CD14-positive monocyte (primary cell): ENCODE measurements around the gene TPD52L1. TPM values are rescaled to one million over a fixed set of nuclear protein-coding genes. Genes with fewer than 3 reads are reported as not detected.

Experiments used
- DNase-seq, 3 donors: peaks; one replicate each; pipeline ENCODE4 v3.0.0-alpha.2; 2011 to 2022
- H2AFZ ChIP-seq: 2 replicates; pipeline ENCODE4 v1.6.0; 2012; ENCODE audit warnings: mild to moderate bottlenecking, low read depth, low read length, inconsistent platforms; ENCODE audit not compliant: insufficient read depth, poor library complexity, severe bottlenecking
- H3K27ac ChIP-seq, 2 donors: 1 replicate in 1 of 2; 2 replicates in 1 of 2; pipeline ENCODE4 v1.5.1; 2012 to 2013; ENCODE audit warnings: low read length in 2 of 2, control low read depth in 1 of 2, inconsistent platforms in 1 of 2, low read depth in 1 of 2, mild to moderate bottlenecking in 1 of 2
- H3K27me3 ChIP-seq, 2 donors: one replicate each; pipeline versions ENCODE4 v1.6.0 to v1.6.1; 2011 to 2013; ENCODE audit warnings: low read length in 2 of 2; ENCODE audit not compliant: control insufficient read depth in 2 of 2, insufficient read depth in 2 of 2
- H3K36me3 ChIP-seq, 2 donors: replicated peaks in 1 of 2; 1 replicate in 1 of 2; 2 replicates in 1 of 2; pipeline versions ENCODE4 v1.5.1 to v1.6.1; 2012 to 2013; ENCODE audit warnings: low read length in 2 of 2, control low read depth in 1 of 2, inconsistent platforms in 1 of 2, mild to moderate bottlenecking in 1 of 2; ENCODE audit not compliant: insufficient read depth in 2 of 2, control insufficient read depth in 1 of 2
- H3K4me1 ChIP-seq, 2 donors: 1 replicate in 1 of 2; 2 replicates in 1 of 2; pipeline versions ENCODE4 v1.5.1 to v1.6.1; 2012 to 2013; ENCODE audit warnings: low read length in 2 of 2, control low read depth in 1 of 2, inconsistent platforms in 1 of 2, mild to moderate bottlenecking in 1 of 2, moderate library complexity in 1 of 2; ENCODE audit not compliant: insufficient read depth in 2 of 2, control insufficient read depth in 1 of 2
- H3K4me2 ChIP-seq: replicated peaks from 2 replicates; pipeline ENCODE3; 2012; ENCODE audit warnings: low read length, moderate library complexity, mild to moderate bottlenecking; ENCODE audit not compliant: poor library complexity, severe bottlenecking; ENCODE audit errors: extremely low read depth
- H3K4me3 ChIP-seq, 3 experiments: fragments of 200-600 bp in 1 of 3; sonication (generic) in 1 of 3; replicated peaks in 1 of 3; 1 replicate in 2 of 3; 2 replicates in 1 of 3; pipeline ENCODE4 v1.5.1; 2011 to 2013; ENCODE audit warnings: low read length in 3 of 3, mild to moderate bottlenecking in 3 of 3, control low read depth in 2 of 3, low read depth in 2 of 3, inconsistent platforms in 1 of 3, moderate library complexity in 1 of 3
- H3K79me2 ChIP-seq: 2 replicates; pipeline ENCODE4 v1.6.0; 2012; ENCODE audit warnings: mild to moderate bottlenecking, control low read depth, inconsistent platforms, low read length, moderate library complexity; ENCODE audit not compliant: insufficient read depth
- H3K9ac ChIP-seq: 2 replicates; pipeline ENCODE4 v1.6.0; 2017; ENCODE audit warnings: low read length, mild to moderate bottlenecking; ENCODE audit not compliant: insufficient read depth, poor library complexity, severe bottlenecking
- H3K9me3 ChIP-seq, 2 donors: replicated peaks in 1 of 2; 1 replicate in 1 of 2; 2 replicates in 1 of 2; pipeline versions ENCODE4 v1.5.1 to v1.6.1; 2012 to 2013; ENCODE audit warnings: low read length in 2 of 2, control low read depth in 1 of 2; ENCODE audit not compliant: control insufficient read depth in 1 of 2, insufficient read depth in 1 of 2
- H4K20me1 ChIP-seq: 2 replicates; pipeline ENCODE4 v1.6.0; 2012; ENCODE audit warnings: mild to moderate bottlenecking, low read length, control low read depth, moderate library complexity; ENCODE audit not compliant: insufficient read depth
- H3K27ac Mint-ChIP-seq, 7 donors: one replicate each; pipeline ENCODE4 v1.8.0; 2020; ENCODE audit warnings: mild to moderate bottlenecking in 7 of 7, mixed read lengths in 7 of 7, moderate library complexity in 6 of 7, inconsistent platforms in 2 of 7
- H3K27me3 Mint-ChIP-seq, 3 donors: one replicate each; pipeline ENCODE4 v1.8.0; 2021 to 2022; ENCODE audit warnings: low read depth in 3 of 3, mild to moderate bottlenecking in 3 of 3, mixed read lengths in 3 of 3, moderate library complexity in 3 of 3, inconsistent platforms in 1 of 3
- H3K36me3 Mint-ChIP-seq, 2 donors: one replicate each; pipeline ENCODE4 v1.8.0; 2020; ENCODE audit warnings: mixed read lengths in 2 of 2, inconsistent platforms in 1 of 2, mild to moderate bottlenecking in 1 of 2
- H3K4me1 Mint-ChIP-seq: one replicate; pipeline ENCODE4 v1.8.0; 2020; ENCODE audit warnings: mild to moderate bottlenecking, mixed read lengths
- H3K4me3 Mint-ChIP-seq, 2 donors: one replicate each; pipeline ENCODE4 v1.8.0; 2020; ENCODE audit warnings: mild to moderate bottlenecking in 2 of 2, mixed read lengths in 2 of 2, moderate library complexity in 1 of 2
- H3K9me3 Mint-ChIP-seq, 7 donors: one replicate each; pipeline ENCODE4 v1.8.0; 2020 to 2022; ENCODE audit warnings: mixed read lengths in 7 of 7, mild to moderate bottlenecking in 6 of 7, moderate library complexity in 6 of 7, inconsistent platforms in 2 of 7
- CTCF ChIP-seq: fragments of 200-600 bp; IDR thresholded peaks from one replicate; pipeline ENCODE4 v1.8.0; 2022; ENCODE audit warnings: antibody characterized with exemption, mild to moderate bottlenecking
- WGBS: methylation state at CpG from one replicate; pipeline ENCODE4 v1.1.5; 2013; ENCODE audit warnings: missing lambda C conversion rate; ENCODE audit not compliant: insufficient coverage; 5-methylcytosine and 5-hydroxymethylcytosine counted together
- intact Hi-C, 2 donors: fragments of 100-400 bp; cut with micrococcal nuclease; formaldehyde crosslinking; loops; one replicate each; pipeline versions ENCODE4 v1.15.0 to v1.15.1; 2023
- polyA plus RNA-seq, 3 donors: library from polyadenylated mRNA; depleted of rRNA in 1 of 3; unstranded in 2 of 3; stranded (reverse) in 1 of 3; fragments of 300-500 nt in 2 of 3; fragments of >200 nt in 1 of 3; fragmentation: Illumina TruSeq in 2 of 3; gene quantifications; 1 replicate in 2 of 3; 2 replicates in 1 of 3; pipeline ENCODE4 v1.2.3, GENCODE V29; 2012 to 2021

TPD52L1 gene
- polyA plus RNA-seq, 3 donors: not detected

DNA sequence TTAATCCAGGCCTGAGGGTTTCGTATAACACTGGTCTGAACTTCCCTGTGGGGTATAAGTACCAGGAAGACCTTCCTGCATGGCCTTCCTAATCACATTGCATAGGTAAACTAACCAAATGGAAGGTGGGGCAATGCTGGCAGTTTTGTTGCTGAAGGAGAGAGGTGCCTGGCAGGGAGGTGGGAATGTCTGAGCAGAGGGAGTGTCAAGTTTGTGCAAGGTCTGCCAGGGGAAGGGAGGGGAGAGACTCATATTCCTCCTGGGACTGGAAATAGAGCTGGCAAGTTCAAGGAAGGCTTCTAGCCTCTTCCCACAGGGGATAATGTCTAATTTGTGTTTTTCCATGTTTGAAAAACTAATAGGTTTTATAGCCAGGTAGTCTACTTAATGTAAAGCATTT is 77.6 kb downstream of the TPD52L1 start:
- Histone ChIP-seq H3K27me3 (no peaks in the 10 kb centered on the region), H3K27ac (no peak overlapping the region), H3K79me2 (no peaks in the 10 kb centered on the region), H3K36me3 (no peaks in the 10 kb centered on the region), H4K20me1 (no peaks in the 10 kb centered on the region), H2AFZ (no peak overlapping the region), H3K9ac (no peak overlapping the region), H3K4me1 (no peaks in the 10 kb centered on the region), H3K9me3 (no peaks in the 10 kb centered on the region), H3K4me2 (no peak overlapping the region), H3K4me3 (no peak overlapping the region)
- no CpG with 5 or more reads among the region's 1 CpG for WGBS
- no peaks in the 10 kb centered on the region for H3K27me3 Mint-ChIP-seq
- H3K36me3 Mint-ChIP-seq: no peaks in the 10 kb centered on the region
- peak overlapping the region in 1 of 7 donors; percentile 30 for H3K27ac Mint-ChIP-seq
- no peak overlapping the region for H3K4me3 Mint-ChIP-seq
- no peaks in the 10 kb centered on the region for H3K9me3 Mint-ChIP-seq
- H3K4me1 Mint-ChIP-seq: no peaks in the 10 kb centered on the region
- DNase-seq: no peak
- no peak for TF ChIP-seq CTCF
- intact Hi-C loops: no loop called here

DNA sequence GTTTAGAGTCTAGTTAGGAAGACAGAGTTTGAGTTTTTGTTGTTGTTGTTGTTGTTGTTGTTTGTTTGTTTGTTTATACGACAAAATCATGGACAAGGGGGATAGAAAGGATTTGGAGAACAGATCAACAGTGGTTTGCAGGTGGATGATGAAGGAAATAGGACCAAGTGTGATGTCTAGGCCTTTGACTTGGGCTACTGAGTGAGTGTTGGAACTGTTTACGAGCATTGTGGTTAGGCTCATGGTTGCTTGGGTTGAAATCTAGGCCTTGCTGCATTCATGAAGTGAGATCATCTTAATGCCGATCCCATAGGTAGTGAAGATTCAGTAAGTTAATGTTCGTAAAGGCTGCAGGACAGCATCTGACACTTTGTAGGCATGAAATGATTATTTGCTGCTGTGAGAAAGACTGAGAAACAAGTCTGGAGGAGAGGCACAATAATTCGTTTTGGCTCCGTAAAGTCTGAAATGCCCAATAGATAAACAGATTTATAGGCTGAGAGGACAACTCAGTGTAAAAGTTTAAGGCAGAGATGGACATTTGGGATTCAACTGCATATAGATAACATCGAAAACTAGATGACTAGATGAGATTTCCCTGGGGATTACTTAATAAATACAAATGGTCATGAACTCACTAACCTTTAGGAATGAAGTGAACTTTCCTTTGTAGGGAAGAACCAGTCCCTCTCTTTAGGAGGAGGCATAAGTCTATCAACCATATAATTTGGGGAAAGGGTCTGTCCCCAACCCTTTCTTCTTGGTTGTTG is 78.2 kb downstream of the TPD52L1 start:
- H3K36me3 Mint-ChIP-seq: no peaks in the 10 kb centered on the region
- no peak overlapping the region for H3K27ac Mint-ChIP-seq
- H3K4me3 Mint-ChIP-seq: no peak overlapping the region
- H3K9me3 Mint-ChIP-seq: peaks cover 0 to under 1% (median 0%) of the 10 kb centered on the region in 7 donors
- no peak overlapping the region for H3K27ac ChIP-seq
- no peaks in the 10 kb centered on the region for H3K27me3 Mint-ChIP-seq
- H3K9me3 ChIP-seq: no peaks in the 10 kb centered on the region
- no peak for DNase-seq
- H3K4me2 ChIP-seq: no peak overlapping the region
- H3K9ac ChIP-seq: no peak overlapping the region
- no peaks in the 10 kb centered on the region for H3K27me3 ChIP-seq
- H3K4me1 ChIP-seq: peaks cover 0 to 2% of the 10 kb centered on the region in 2 donors
- H3K4me3 ChIP-seq: no peak overlapping the region
- H4K20me1 ChIP-seq: no peaks in the 10 kb centered on the region
- intact Hi-C loops: no loop called here
- peaks cover 6% of the 10 kb centered on the region for H3K4me1 Mint-ChIP-seq
- H3K36me3 ChIP-seq: no peaks in the 10 kb centered on the region
- WGBS: 98% methylated on average over 5 of the region's 7 CpGs
- no peak overlapping the region for H2AFZ ChIP-seq
- TF ChIP-seq CTCF: no peak
- H3K79me2 ChIP-seq: no peaks in the 10 kb centered on the region
